GM18519 (cell line): ENCODE measurements around the gene ARIH2.

Experiments used
- ATAC-seq: cut with Tn5 transposase; IDR thresholded peaks from one replicate; pipeline ENCODE4 v1.9.1; 2021; ENCODE audit warnings: mild to moderate bottlenecking, moderate library complexity; ENCODE audit not compliant: unreplicated experiment, low FRiP score

Gene ARIH2

DNA sequence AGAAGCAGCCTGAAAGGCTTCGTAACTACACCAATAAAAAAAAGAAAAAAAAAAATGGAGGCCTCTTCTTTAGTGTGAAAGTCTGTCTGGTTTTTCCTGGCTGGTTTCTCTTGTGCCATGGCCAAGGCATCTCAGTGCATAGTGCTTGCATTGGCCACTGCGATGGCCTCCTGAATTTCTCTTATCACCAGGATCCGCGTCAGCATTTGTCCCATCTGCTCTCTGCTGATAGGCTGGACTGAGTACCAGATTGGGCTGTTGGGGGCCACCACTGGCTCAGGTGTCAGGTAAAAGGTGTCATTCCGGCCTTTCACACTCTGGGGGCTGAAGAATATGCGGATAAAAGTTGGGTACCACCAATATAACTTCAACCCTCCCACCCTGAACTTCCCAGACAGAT is 111.7 kb downstream of the ARIH2 start:
- no peak for ATAC-seq

DNA sequence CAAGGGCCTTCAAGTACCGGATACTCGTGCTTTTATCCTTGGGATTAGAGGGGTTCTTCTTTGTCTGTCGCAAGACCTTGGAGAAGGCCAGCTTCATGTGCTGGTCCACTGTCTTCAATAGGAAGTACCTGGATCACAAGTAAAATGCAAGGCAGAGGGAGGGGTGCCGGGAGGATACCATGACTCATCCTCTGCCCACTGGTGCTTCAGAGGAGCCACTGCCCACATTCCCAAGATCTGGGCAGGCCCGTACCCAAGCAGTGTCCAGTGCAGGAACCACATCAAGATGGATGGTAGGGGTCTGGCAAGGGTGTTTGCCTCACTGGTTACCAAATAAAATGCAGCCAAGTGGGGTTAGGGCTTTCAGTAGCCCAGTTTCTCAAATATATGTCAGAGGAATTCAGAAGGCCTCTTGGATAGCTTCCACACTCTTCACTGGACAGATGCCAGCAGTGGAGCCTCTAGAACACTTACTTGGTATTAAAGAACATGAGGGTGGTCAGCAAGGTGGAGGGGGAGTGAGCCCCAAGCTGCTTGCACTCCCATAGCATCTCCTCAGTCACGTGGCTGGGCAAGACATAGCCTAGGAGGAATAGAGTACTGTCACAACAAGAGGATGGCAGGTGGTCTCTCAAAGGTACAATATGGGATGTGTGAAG is 114.1 kb downstream of the ARIH2 start:
- ATAC-seq: no peak

DNA sequence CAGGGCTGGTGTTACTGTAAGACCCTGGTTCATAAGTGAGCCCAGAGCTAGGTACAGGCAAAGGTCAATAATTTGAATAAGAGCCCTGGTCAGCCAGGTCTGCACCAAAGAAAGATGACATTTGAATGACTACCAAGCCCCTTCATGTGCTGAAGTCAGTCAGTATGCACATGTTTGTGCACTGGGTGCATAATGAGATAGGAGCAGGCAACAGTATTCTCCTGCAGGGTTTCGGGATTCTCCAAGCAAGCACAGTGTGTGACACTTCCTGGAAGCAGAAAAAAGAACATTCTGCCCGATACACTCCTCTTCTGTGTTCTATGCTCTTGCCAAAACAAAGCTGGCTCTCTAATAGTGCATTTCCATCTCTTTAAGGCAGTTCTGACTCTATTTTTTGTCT is 116.0 kb downstream of the ARIH2 start:
- ATAC-seq: no peak

DNA sequence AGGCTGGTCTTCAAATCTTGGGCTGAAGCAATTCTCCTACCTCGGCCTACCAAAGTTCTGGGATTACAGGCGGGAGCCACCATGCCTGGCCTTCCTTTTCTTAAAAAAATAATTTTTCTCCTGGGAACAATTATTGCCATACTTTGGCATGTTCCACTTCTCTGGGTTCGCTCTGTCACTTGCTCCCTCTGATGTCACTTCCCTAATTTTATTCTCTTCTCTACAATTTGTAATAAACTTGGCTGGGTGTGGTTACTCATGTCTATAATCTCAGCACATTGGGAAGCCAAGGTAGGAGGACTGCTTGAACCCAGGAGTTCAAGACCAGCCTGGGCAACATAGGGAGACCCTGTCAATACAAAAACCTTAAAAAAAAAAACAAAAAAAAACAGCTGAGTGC is 116.6 kb downstream of the ARIH2 start:
- no peak for ATAC-seq
